ENCODE measurements around the gene RIF1. TPM values are rescaled to one million over a fixed set of nuclear protein-coding genes. Genes with fewer than 3 reads are reported as not detected.

RIF1 gene
- polyA plus RNA-seq, 1 of the 3 experiments (the other 2 are of a cell fraction) = 2.4 TPM

DNA sequence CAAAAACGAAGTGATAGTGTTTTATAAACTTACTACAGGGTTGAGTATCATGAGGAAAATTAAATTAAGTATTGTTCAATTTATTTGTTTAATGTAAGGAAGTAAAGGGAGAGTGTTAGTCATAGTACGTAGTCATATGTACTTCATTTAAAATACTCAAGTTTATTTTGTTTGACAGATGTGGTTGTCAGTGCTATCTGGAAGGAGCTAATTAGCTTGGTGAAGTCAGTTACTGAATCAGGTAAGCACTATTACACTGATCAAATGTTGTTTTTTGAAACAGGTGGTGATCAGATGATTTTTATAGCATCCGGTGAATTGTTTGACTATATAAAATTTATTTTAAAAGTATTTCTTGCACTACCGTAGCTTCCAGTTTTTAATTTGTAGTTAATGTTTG lies 28.8 kb downstream of the RIF1 start (continued):
- TF ChIP-seq POLR2AphosphoS5 (IDR thresholded peaks at IDR 0.05; ENCODE audit: low read depth, low read length) (no peak), RXRA (IDR thresholded peaks at IDR 0.05; ENCODE audit: borderline replicate concordance, low read depth) (no peak), RAD21 (IDR thresholded peaks at IDR 0.05; ENCODE audit: low read length) (no peak), JUND (IDR thresholded peaks at IDR 0.05) (no peak), GATA2 (CRISPR knock-in tag; IDR thresholded peaks at IDR 0.05) (no peak), MEF2A (IDR thresholded peaks at IDR 0.05; ENCODE audit: borderline replicate concordance, low read depth) (no peak), SIN3A (IDR thresholded peaks at IDR 0.05; ENCODE audit: borderline replicate concordance, low read depth, low read length) (no peak), RCOR1 (IDR thresholded peaks at IDR 0.05; ENCODE audit: low read length) (no peak), FOXJ3 (CRISPR knock-in tag; IDR thresholded peaks at IDR 0.05) (no peak), YY1 (IDR thresholded peaks at IDR 0.05; ENCODE audit: low read depth) (no peak)

DNA sequence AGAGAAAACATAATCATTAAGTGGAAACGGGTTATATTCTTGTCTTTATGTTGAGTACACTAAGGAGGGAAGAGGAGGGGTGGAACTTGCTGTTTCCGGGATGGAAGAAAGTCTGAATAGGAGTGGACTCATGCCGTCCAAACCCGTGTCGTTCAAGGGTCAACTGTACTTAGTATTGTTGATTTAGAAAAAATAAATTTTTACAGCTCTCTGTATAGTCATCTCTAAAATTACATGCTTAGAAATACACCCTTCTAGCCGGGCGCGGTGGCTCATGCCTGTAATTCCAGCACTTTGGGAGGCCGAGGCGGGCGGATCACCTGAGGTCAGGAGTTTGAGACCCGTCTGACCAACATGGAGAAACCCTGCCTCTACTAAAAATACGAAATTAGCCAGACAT lies 29.4 kb downstream of the RIF1 start:
- WGBS (ENCODE audit: low lambda C conversion rate) = 98% methylated on average over 13 of the region's 13 CpGs
- H3K79me2 ChIP-seq (ENCODE audit: insufficient read depth) = no peaks in the 10 kb centered on the region
- no peaks in the 10 kb centered on the region for H4K20me1 ChIP-seq (ENCODE audit: insufficient read depth)
- H3K9ac ChIP-seq = no peak overlapping the region
- no peak overlapping the region for H2AFZ ChIP-seq (ENCODE audit: low read depth)
- no peaks in the 10 kb centered on the region for H3K4me1 ChIP-seq (ENCODE audit: control insufficient read depth in 1 of 2, insufficient read depth in 2 of 2, low read depth in 1 of 2, low read length in 1 of 2)
- no peak overlapping the region for H3K4me3 ChIP-seq (ENCODE audit: low read depth in 2 of 2, low read length in 1 of 2)
- no peaks in the 10 kb centered on the region for H3K9me3 ChIP-seq
- H3K27ac ChIP-seq (ENCODE audit: low read depth in 2 of 2, low read length in 1 of 2) = no peak overlapping the region
- ChIA-PET CTCF (interaction anchor here (0.6 to 2.5 kb wide), 4 partner anchors 20 to 200 kb away, joined by 3 to 9 read pairs (median 4); no protein-coding TSS in a partner anchor), POLR2A (interaction anchor here (0.7 kb wide), 1 partner anchor 8 kb away, joined by 4 read pairs; no protein-coding TSS in a partner anchor)
- no peaks in the 10 kb centered on the region for H3K27me3 ChIP-seq (ENCODE audit: insufficient read depth)
- no peak overlapping the region for H3K4me2 ChIP-seq
- no peak for DNase-seq
- TF ChIP-seq FOXJ3 (CRISPR knock-in tag; IDR thresholded peaks at IDR 0.05) (no peak), MAX (IDR thresholded peaks at IDR 0.05; ENCODE audit: low read depth) (no peak), YY1 (IDR thresholded peaks at IDR 0.05; ENCODE audit: low read depth) (no peak)
- TF ChIP-seq, protein P1, sequence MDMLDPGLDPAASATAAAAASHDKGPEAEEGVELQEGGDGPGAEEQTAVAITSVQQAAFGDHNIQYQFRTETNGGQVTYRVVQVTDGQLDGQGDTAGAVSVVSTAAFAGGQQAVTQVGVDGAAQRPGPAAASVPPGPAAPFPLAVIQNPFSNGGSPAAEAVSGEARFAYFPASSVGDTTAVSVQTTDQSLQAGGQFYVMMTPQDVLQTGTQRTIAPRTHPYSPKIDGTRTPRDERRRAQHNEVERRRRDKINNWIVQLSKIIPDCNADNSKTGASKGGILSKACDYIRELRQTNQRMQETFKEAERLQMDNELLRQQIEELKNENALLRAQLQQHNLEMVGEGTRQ (IDR thresholded peaks at IDR 0.05; ENCODE audit: borderline replicate concordance, low read depth, low read length) = no peak
- H3K36me3 ChIP-seq (replicated peaks in 1 of 2; ENCODE audit: control insufficient read depth in 1 of 2, insufficient read depth in 2 of 2, low read length in 1 of 2) = peaks cover 70 to 86% of the 10 kb centered on the region in 2 experiments
- H3F3A ChIP-seq (replicated peaks; ENCODE audit: insufficient read depth) = peaks cover 13% of the 10 kb centered on the region
- no peaks in the 10 kb centered on the region for H3K9me2 ChIP-seq

DNA sequence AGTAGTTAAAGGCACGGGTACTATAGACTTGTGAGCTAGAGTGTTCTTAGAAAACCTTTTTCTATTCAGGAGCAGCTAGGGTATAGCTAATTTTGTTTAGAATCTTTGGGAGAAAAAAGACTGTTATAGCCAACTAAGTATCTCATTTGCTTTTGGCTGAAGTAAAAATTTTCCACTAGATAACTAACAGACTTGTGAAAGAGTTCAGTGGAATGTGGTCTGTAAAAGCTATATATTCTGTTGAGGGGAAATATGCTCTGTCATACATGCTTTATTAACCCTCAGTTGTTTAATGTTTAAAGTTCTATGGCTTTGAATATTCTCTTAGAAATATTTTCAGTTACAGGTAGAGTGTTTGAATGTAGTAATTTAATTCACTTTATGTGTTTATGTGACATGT lies 49.7 kb downstream of the RIF1 start:
- Histone ChIP-seq H3K9me3 (no peaks in the 10 kb centered on the region), H3K27ac (ENCODE audit: low read depth in 2 of 2, low read length in 1 of 2) (no peak overlapping the region), H3K27me3 (ENCODE audit: insufficient read depth) (no peaks in the 10 kb centered on the region), H2AFZ (ENCODE audit: low read depth) (no peak overlapping the region), H3K4me2 (no peak overlapping the region), H3K36me3 (replicated peaks in 1 of 2; ENCODE audit: control insufficient read depth in 1 of 2, insufficient read depth in 2 of 2, low read length in 1 of 2) (peaks cover 80 to 93% of the 10 kb centered on the region in 2 experiments), H3K4me3 (ENCODE audit: low read depth in 2 of 2, low read length in 1 of 2) (no peak overlapping the region), H3K9me2 (no peaks in the 10 kb centered on the region), H4K20me1 (ENCODE audit: insufficient read depth) (no peaks in the 10 kb centered on the region), H3K79me2 (ENCODE audit: insufficient read depth) (no peaks in the 10 kb centered on the region), H3F3A (replicated peaks; ENCODE audit: insufficient read depth) (peaks cover 4% of the 10 kb centered on the region), H3K4me1 (ENCODE audit: control insufficient read depth in 1 of 2, insufficient read depth in 2 of 2, low read depth in 1 of 2, low read length in 1 of 2) (no peaks in the 10 kb centered on the region), H3K9ac (no peak overlapping the region)
- CTCF ChIA-PET = interaction anchor here (0.8 to 1.3 kb wide), 3 partner anchors 21 to 566 kb away, joined by 3 to 4 read pairs (median 4); no protein-coding TSS in a partner anchor
- DNase-seq = no peak
- 88% methylated on average over 1 of the region's 1 CpG for WGBS (ENCODE audit: low lambda C conversion rate)
- POLR2A ChIA-PET = no interaction called here
- no peak for TF ChIP-seq RXRA (IDR thresholded peaks at IDR 0.05; ENCODE audit: borderline replicate concordance, low read depth)
- no peak for TF ChIP-seq ZBTB33 (IDR thresholded peaks at IDR 0.05; ENCODE audit: borderline replicate concordance, low read depth)
- no peak for TF ChIP-seq RCOR1 (IDR thresholded peaks at IDR 0.05; ENCODE audit: low read length)
- TF ChIP-seq IRF3 (IDR thresholded peaks at IDR 0.05; ENCODE audit: low read depth, low read length) = no peak
- TF ChIP-seq GABPA (IDR thresholded peaks at IDR 0.05; ENCODE audit: low read depth) = no peak
- TF ChIP-seq, protein P2, sequence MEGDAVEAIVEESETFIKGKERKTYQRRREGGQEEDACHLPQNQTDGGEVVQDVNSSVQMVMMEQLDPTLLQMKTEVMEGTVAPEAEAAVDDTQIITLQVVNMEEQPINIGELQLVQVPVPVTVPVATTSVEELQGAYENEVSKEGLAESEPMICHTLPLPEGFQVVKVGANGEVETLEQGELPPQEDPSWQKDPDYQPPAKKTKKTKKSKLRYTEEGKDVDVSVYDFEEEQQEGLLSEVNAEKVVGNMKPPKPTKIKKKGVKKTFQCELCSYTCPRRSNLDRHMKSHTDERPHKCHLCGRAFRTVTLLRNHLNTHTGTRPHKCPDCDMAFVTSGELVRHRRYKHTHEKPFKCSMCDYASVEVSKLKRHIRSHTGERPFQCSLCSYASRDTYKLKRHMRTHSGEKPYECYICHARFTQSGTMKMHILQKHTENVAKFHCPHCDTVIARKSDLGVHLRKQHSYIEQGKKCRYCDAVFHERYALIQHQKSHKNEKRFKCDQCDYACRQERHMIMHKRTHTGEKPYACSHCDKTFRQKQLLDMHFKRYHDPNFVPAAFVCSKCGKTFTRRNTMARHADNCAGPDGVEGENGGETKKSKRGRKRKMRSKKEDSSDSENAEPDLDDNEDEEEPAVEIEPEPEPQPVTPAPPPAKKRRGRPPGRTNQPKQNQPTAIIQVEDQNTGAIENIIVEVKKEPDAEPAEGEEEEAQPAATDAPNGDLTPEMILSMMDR (IDR thresholded peaks at IDR 0.05) = no peak
- no peak for TF ChIP-seq USF1 (IDR thresholded peaks at IDR 0.05; ENCODE audit: borderline replicate concordance, low read depth)
- no peak for TF ChIP-seq EP300 (IDR thresholded peaks at IDR 0.05; ENCODE audit: borderline replicate concordance in 1 of 2, low read depth in 1 of 2, low read length in 1 of 2)
- TF ChIP-seq TAF1 (IDR thresholded peaks at IDR 0.05; ENCODE audit: borderline replicate concordance, low read depth, low read length) = no peak
